Astrocyte (in vitro differentiated cells and primary cell): ENCODE data around the gene HEATR3. TPM values are rescaled to one million over a fixed set of nuclear protein-coding genes. Genes with fewer than 3 reads are reported as not detected.

ENCODE experiments used
- DNase-seq: peaks from one replicate; pipeline ENCODE4 v3.0.0-alpha.2; 2010; ENCODE audit warnings: low read depth
- FAIRE-seq: peaks from 2 replicates; lab custom pipeline; 2011; peaks lifted over from hg19 to GRCh38; lab: Jason Lieb, UNC
- H2AFZ ChIP-seq: 2 replicates; pipeline ENCODE4 v1.6.0; 2012; ENCODE audit warnings: low read depth, low read length, inconsistent platforms
- H3K27ac ChIP-seq: 2 replicates; pipeline ENCODE4 v1.5.1; 2011; ENCODE audit warnings: low read depth, low read length, inconsistent platforms
- H3K27me3 ChIP-seq: 2 replicates; pipeline ENCODE4 v1.6.0; 2011; ENCODE audit warnings: low read length, inconsistent platforms; ENCODE audit not compliant: insufficient read depth
- H3K36me3 ChIP-seq: 2 replicates; pipeline ENCODE4 v1.5.1; 2011; ENCODE audit warnings: low read length, inconsistent platforms; ENCODE audit not compliant: insufficient read depth
- H3K4me1 ChIP-seq: 2 replicates; pipeline ENCODE4 v1.5.1; 2011; ENCODE audit warnings: low read length, inconsistent platforms; ENCODE audit not compliant: insufficient read depth
- H3K4me2 ChIP-seq: 2 replicates; pipeline ENCODE4 v1.6.0; 2012; ENCODE audit warnings: low read length, inconsistent platforms
- H3K4me3 ChIP-seq: 2 replicates; pipeline ENCODE4 v1.5.1; 2011; ENCODE audit warnings: low read depth, mild to moderate bottlenecking, low read length, inconsistent platforms; ENCODE audit not compliant: insufficient read depth
- H3K79me2 ChIP-seq: 2 replicates; pipeline ENCODE4 v1.6.0; 2012; ENCODE audit warnings: mild to moderate bottlenecking, low read length, inconsistent platforms; ENCODE audit not compliant: insufficient read depth
- H3K9ac ChIP-seq: 2 replicates; pipeline ENCODE4 v1.6.0; 2012; ENCODE audit warnings: mild to moderate bottlenecking, low read length, inconsistent platforms
- H3K9me3 ChIP-seq: 2 replicates; pipeline ENCODE4 v1.5.1; 2012; ENCODE audit warnings: low read depth, mild to moderate bottlenecking, low read length, inconsistent platforms; ENCODE audit not compliant: insufficient read depth
- H4K20me1 ChIP-seq: 2 replicates; pipeline ENCODE4 v1.6.0; 2012; ENCODE audit warnings: low read length, inconsistent platforms; ENCODE audit not compliant: insufficient read depth
- H3K27ac Mint-ChIP-seq: one replicate; pipeline ENCODE4 v1.8.0; 2021; ENCODE audit warnings: mild to moderate bottlenecking, mixed read lengths; ENCODE audit not compliant: unreplicated experiment
- H3K27me3 Mint-ChIP-seq: one replicate; pipeline ENCODE4 v1.8.0; 2021; ENCODE audit warnings: low read depth, mixed read lengths; ENCODE audit not compliant: unreplicated experiment
- H3K36me3 Mint-ChIP-seq: one replicate; pipeline ENCODE4 v1.8.0; 2021; ENCODE audit warnings: low read depth, mixed read lengths; ENCODE audit not compliant: unreplicated experiment
- H3K4me1 Mint-ChIP-seq: one replicate; pipeline ENCODE4 v1.8.0; 2021; ENCODE audit warnings: low read depth, mixed read lengths; ENCODE audit not compliant: unreplicated experiment
- H3K4me3 Mint-ChIP-seq: one replicate; pipeline ENCODE4 v1.8.0; 2021; ENCODE audit warnings: mild to moderate bottlenecking, moderate library complexity, mixed read lengths; ENCODE audit not compliant: unreplicated experiment
- H3K9me3 Mint-ChIP-seq: one replicate; pipeline ENCODE4 v1.8.0; 2021; ENCODE audit warnings: mild to moderate bottlenecking, mixed read lengths; ENCODE audit not compliant: unreplicated experiment
- EZH2 ChIP-seq: IDR thresholded peaks from 2 replicates; pipeline ENCODE4 v1.6.1; 2012; ENCODE audit warnings: mild to moderate bottlenecking, low read length, inconsistent platforms; ENCODE audit not compliant: insufficient read depth
- total RNA-seq: library from RNA; stranded (reverse); gene quantifications from 2 replicates; pipeline ENCODE4 v1.2.1, GENCODE V29; 2021
- TF ChIP-seq, protein P1 (sequence below): IDR thresholded peaks from 2 replicates; pipeline ENCODE4 v1.5.1; 2011; ENCODE audit warnings: low read depth, mild to moderate bottlenecking, inconsistent platforms, low read length, moderate library complexity; ENCODE audit not compliant: insufficient read depth

HEATR3 gene
- total RNA-seq, 1 donor from 2014 or later, result 26.8 TPM

DNA sequence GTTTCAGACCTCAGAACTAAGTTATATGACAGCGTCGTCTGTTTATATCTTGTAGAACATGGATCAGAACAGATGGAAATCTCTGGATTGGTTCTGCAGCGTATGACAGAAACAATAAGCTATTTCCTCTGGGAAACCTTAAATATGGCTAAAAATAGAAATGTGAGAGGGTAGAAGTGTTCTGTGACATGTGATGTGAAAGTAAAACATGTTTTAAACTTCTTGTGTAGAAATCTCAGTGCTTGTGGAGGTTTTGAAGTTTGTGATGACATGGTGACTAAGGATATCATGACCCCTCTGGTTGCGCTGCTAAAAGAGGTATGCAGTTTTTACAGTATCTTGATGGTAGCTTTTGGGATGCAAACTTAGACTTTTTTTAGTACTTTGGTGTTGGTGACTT lies 2.8 kb downstream of the HEATR3 start:
- Histone ChIP-seq H3K27me3 (no peaks in the 10 kb centered on the region), H3K9ac (no peak overlapping the region), H3K9me3 (no peaks in the 10 kb centered on the region), H4K20me1 (peaks cover 42% of the 10 kb centered on the region), H2AFZ (no peak overlapping the region), H3K4me3 (peak overlapping the region; percentile 20), H3K27ac (no peak overlapping the region), H3K79me2 (peaks cover 50% of the 10 kb centered on the region), H3K4me1 (peaks cover 18% of the 10 kb centered on the region), H3K36me3 (peaks cover 27% of the 10 kb centered on the region), H3K4me2 (peak overlapping the region; percentile 98)
- Mint-ChIP-seq H3K9me3 (peaks cover 2% of the 10 kb centered on the region), H3K36me3 (peaks cover 10% of the 10 kb centered on the region), H3K4me1 (peaks cover 21% of the 10 kb centered on the region), H3K27ac (no peak overlapping the region), H3K27me3 (no peaks in the 10 kb centered on the region), H3K4me3 (peak overlapping the region; percentile 98)
- DNase-seq (peak; percentile 50), FAIRE-seq (no peak)
- no peak for TF ChIP-seq EZH2

DNA sequence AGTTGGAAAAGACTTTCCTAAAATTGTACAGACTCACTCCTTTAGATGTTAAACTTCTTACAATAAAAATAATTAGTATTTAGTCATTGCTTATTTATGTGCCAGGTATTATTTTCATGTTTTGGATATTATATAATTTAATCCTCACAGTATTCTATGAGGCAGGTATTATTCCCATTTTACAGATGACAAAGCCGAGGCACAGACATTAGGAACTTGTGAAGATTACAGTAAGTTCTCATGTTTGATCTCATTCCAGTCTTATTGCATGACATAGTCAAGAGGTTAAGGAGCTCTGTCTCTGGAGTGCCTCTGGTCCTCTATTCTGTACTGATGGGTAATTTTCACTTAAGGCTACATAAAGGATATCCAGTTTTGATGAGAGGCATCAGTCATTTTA lies 3.3 kb downstream of the HEATR3 start:
- no peak for DNase-seq
- peaks cover 42% of the 10 kb centered on the region for H4K20me1 ChIP-seq
- Mint-ChIP-seq H3K9me3 (peaks cover 2% of the 10 kb centered on the region), H3K4me3 (no peak overlapping the region), H3K27ac (no peak overlapping the region), H3K36me3 (peaks cover 10% of the 10 kb centered on the region), H3K4me1 (peaks cover 21% of the 10 kb centered on the region), H3K27me3 (no peaks in the 10 kb centered on the region)
- no peaks in the 10 kb centered on the region for H3K27me3 ChIP-seq
- H3K27ac ChIP-seq, result no peak overlapping the region
- H3K9ac ChIP-seq, result no peak overlapping the region
- peaks cover 18% of the 10 kb centered on the region for H3K4me1 ChIP-seq
- TF ChIP-seq, protein P1, sequence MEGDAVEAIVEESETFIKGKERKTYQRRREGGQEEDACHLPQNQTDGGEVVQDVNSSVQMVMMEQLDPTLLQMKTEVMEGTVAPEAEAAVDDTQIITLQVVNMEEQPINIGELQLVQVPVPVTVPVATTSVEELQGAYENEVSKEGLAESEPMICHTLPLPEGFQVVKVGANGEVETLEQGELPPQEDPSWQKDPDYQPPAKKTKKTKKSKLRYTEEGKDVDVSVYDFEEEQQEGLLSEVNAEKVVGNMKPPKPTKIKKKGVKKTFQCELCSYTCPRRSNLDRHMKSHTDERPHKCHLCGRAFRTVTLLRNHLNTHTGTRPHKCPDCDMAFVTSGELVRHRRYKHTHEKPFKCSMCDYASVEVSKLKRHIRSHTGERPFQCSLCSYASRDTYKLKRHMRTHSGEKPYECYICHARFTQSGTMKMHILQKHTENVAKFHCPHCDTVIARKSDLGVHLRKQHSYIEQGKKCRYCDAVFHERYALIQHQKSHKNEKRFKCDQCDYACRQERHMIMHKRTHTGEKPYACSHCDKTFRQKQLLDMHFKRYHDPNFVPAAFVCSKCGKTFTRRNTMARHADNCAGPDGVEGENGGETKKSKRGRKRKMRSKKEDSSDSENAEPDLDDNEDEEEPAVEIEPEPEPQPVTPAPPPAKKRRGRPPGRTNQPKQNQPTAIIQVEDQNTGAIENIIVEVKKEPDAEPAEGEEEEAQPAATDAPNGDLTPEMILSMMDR, result no peak
- TF ChIP-seq EZH2, result no peak
- peaks cover 27% of the 10 kb centered on the region for H3K36me3 ChIP-seq
- H3K4me2 ChIP-seq, result no peak overlapping the region
- H3K79me2 ChIP-seq, result peaks cover 50% of the 10 kb centered on the region
- no peak overlapping the region for H2AFZ ChIP-seq
- no peak overlapping the region for H3K4me3 ChIP-seq
- no peak for FAIRE-seq
- no peaks in the 10 kb centered on the region for H3K9me3 ChIP-seq

DNA sequence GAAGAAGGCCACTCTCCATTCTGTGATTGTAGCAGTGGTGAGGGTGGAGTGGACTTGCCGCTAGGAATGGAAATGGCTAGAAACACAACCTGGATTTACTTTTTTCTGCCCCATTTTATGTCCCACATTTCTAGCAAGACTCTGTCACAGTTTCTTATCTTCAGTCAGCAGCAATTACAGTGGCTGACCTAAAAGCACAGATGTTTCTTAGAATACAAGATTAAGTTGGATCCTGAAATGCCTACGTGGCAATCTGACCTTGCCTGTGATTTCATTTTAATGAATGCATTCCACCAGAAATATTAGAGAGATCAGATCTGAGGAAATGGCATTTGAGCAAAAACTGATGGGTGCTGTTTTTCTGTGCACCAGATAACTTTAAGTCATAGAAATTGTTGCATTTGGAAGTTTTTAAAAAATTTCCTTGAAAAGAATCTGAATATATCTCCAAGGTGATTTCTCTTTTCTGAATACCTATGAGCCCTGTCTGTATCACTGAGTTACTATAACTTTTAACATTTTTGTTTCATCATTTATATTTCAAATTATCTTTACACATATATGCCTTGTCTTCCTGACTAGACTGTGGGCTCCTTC lies 5.4 kb downstream of the HEATR3 start:
- TF ChIP-seq, protein P1, result no peak
- no peak for TF ChIP-seq EZH2

More for the DNA sequence above, 5.4 kb downstream of the HEATR3 start:
- peaks cover 42% of the 10 kb centered on the region for H4K20me1 ChIP-seq
- H3K4me1 Mint-ChIP-seq, result peaks cover 21% of the 10 kb centered on the region
- DNase-seq (no peak), FAIRE-seq (no peak)
- no peak overlapping the region for H3K9ac ChIP-seq
- no peaks in the 10 kb centered on the region for H3K27me3 Mint-ChIP-seq
- no peak overlapping the region for H2AFZ ChIP-seq
- H3K27ac ChIP-seq, result no peak overlapping the region
- peaks cover 33% of the 10 kb centered on the region for H3K36me3 ChIP-seq
- H3K36me3 Mint-ChIP-seq, result peaks cover 10% of the 10 kb centered on the region
- no peak overlapping the region for H3K4me3 ChIP-seq
- peaks cover 18% of the 10 kb centered on the region for H3K4me1 ChIP-seq
- no peaks in the 10 kb centered on the region for H3K9me3 ChIP-seq
- no peak overlapping the region for H3K27ac Mint-ChIP-seq
- peaks cover 50% of the 10 kb centered on the region for H3K79me2 ChIP-seq
- H3K4me3 Mint-ChIP-seq, result no peak overlapping the region
- no peak overlapping the region for H3K4me2 ChIP-seq
- no peaks in the 10 kb centered on the region for H3K27me3 ChIP-seq
- H3K9me3 Mint-ChIP-seq, result peaks cover 2% of the 10 kb centered on the region
